MCF 10A (cell line): ENCODE measurements around the gene TYW1. TPM values are rescaled to one million over a fixed set of nuclear protein-coding genes. Genes with fewer than 3 reads are reported as not detected.
"Not testable (repeated sequence)": the region's sequence is repeated elsewhere in the genome, so short reads cannot be mapped to it uniquely, and the experiment has no call there.

Experiments
- BruUV-seq: library from RNA; stranded (reverse); fragments of 400-500 nt; replicated peaks from 2 replicates; lab custom pipeline; 2021; lab: Mats Ljungman, UMichigan
- CTCF ChIA-PET: fragments of 300-600 bp; sonication (Branson Sonifier 250); formaldehyde crosslinking; extraction: SDS; loops from one replicate; lab custom pipeline; 2021; ENCODE audit warnings: antibody characterized with exemption, inconsistent platforms; lab: Yijun Ruan, JAX
- POLR2A ChIA-PET: fragments of 300-600, 350-650 bp; sonication (Branson Sonifier 250); formaldehyde crosslinking; extraction: SDS; loops from one replicate; lab custom pipeline; 2020; ENCODE audit warnings: antibody characterized with exemption, inconsistent platforms; lab: Yijun Ruan, JAX
- DNase-seq: peaks from one replicate; pipeline ENCODE4 v3.0.0-alpha.2; 2018; ENCODE audit not compliant: unreplicated experiment
- H3K27ac Mint-ChIP-seq: one replicate; pipeline ENCODE4 v1.8.0; 2022; ENCODE audit warnings: mild to moderate bottlenecking, low read depth, mixed read lengths; ENCODE audit not compliant: unreplicated experiment
- H3K27me3 Mint-ChIP-seq: one replicate; pipeline ENCODE4 v1.8.0; 2022; ENCODE audit warnings: mixed read lengths; ENCODE audit not compliant: insufficient read depth, unreplicated experiment
- H3K36me3 Mint-ChIP-seq: one replicate; pipeline ENCODE4 v1.8.0; 2022; ENCODE audit warnings: mild to moderate bottlenecking, moderate library complexity, mixed read lengths; ENCODE audit not compliant: insufficient read depth, unreplicated experiment
- H3K4me1 Mint-ChIP-seq: one replicate; pipeline ENCODE4 v1.8.0; 2022; ENCODE audit warnings: mixed read lengths; ENCODE audit not compliant: insufficient read depth, unreplicated experiment
- H3K4me3 Mint-ChIP-seq: one replicate; pipeline ENCODE4 v1.8.0; 2022; ENCODE audit warnings: mild to moderate bottlenecking, moderate library complexity, mixed read lengths; ENCODE audit not compliant: unreplicated experiment
- H3K9me3 Mint-ChIP-seq: one replicate; pipeline ENCODE4 v1.8.0; 2022; ENCODE audit warnings: mixed read lengths; ENCODE audit not compliant: unreplicated experiment
- intact Hi-C: fragments of 100-400 bp; cut with micrococcal nuclease; formaldehyde crosslinking; loops from 2 replicates; pipeline ENCODE4 v1.14.1; 2022
- total RNA-seq: library from RNA; stranded (reverse); gene quantifications from 2 replicates; pipeline ENCODE4 v1.2.3, GENCODE V29; 2022
- TF ChIP-seq, protein P1 (sequence below): fragments of 200-600 bp; IDR thresholded peaks from one replicate; pipeline ENCODE4 v1.8.0; 2022; ENCODE audit warnings: antibody characterized with exemption, mild to moderate bottlenecking; ENCODE audit not compliant: unreplicated experiment

TYW1 gene
- total RNA-seq, 1 experiment from 2014 or later, result 19.2 TPM

- intact Hi-C loops, result no loop called here
Measured at GRCh38 chr7:67210567-67210966, 213.9 kb downstream of the TYW1 start.

DNA sequence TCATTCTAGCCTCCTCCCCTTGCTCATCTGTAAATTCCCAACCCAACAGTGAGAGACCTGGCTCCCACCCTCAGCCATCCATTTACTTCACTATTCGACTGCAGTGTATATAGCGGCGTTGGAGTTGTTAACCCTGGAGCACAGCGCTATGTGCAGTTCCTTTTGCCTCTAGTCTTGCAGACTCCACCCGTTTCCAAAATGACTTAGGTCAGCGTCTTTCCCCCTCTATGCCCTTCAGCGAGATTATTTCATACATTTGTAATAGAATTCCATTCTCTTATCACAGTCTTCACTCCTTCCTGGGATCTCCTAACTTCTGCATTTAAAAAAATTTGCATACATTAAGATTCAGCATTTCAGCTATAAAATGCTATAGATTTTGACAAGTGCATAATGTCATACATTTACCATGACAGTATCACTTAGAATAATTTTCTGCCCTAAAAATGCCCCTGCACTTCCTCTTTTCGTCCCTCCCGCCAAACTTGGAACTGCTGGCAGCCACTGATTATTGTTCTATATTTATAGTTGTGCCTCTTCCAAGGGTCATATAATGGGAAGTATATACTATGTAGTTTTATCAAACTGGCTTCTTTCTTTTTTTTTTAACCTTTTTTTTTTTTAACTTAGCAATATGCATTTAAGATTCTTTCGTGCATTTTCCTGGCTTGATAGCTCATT, 215.2 kb downstream of the TYW1 start:
- H3K4me3 Mint-ChIP-seq, BruUV-seq, H3K4me1 Mint-ChIP-seq, H3K9me3 Mint-ChIP-seq, H3K27ac Mint-ChIP-seq, H3K27me3 Mint-ChIP-seq, intact Hi-C loops, POLR2A ChIA-PET, CTCF ChIA-PET, H3K36me3 Mint-ChIP-seq, DNase-seq: not testable (repeated sequence)

More at GRCh38 chr7:67210567-67210966, 213.9 kb downstream of the TYW1 start:
- ChIA-PET CTCF (no interaction called here), POLR2A (no interaction called here)
- H3K4me1 Mint-ChIP-seq, result no peaks in the 10 kb centered on the region
- H3K4me3 Mint-ChIP-seq, result no peak overlapping the region
- TF ChIP-seq, protein P1, sequence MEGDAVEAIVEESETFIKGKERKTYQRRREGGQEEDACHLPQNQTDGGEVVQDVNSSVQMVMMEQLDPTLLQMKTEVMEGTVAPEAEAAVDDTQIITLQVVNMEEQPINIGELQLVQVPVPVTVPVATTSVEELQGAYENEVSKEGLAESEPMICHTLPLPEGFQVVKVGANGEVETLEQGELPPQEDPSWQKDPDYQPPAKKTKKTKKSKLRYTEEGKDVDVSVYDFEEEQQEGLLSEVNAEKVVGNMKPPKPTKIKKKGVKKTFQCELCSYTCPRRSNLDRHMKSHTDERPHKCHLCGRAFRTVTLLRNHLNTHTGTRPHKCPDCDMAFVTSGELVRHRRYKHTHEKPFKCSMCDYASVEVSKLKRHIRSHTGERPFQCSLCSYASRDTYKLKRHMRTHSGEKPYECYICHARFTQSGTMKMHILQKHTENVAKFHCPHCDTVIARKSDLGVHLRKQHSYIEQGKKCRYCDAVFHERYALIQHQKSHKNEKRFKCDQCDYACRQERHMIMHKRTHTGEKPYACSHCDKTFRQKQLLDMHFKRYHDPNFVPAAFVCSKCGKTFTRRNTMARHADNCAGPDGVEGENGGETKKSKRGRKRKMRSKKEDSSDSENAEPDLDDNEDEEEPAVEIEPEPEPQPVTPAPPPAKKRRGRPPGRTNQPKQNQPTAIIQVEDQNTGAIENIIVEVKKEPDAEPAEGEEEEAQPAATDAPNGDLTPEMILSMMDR, result no peak
- DNase-seq, result no peak
- peaks cover 9% of the 10 kb centered on the region for H3K9me3 Mint-ChIP-seq
- no peak overlapping the region for H3K27ac Mint-ChIP-seq
- BruUV-seq, result no TSS peak
- no peaks in the 10 kb centered on the region for H3K36me3 Mint-ChIP-seq
- no peaks in the 10 kb centered on the region for H3K27me3 Mint-ChIP-seq

DNA sequence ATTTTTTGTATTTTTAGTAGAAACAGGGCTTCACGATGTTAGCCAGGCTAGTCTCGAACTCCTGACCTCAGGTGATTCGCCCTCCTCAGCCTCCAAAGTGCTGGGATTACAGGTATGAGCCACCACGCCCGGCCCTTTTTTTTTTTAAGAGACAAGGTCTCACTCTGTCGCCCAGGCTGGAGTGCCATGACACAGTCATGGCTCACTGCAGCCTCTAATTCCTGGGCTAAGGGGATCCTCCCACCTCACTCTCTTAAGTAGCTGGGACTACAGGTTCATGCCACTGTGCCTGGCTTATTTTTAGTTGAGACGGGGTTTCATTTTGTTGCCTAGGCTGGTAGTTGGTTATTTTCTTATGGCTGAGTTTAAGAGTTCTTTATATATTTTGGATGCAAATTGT, 216.4 kb downstream of the TYW1 start:
- BruUV-seq, intact Hi-C loops, H3K36me3 Mint-ChIP-seq, POLR2A ChIA-PET, H3K4me3 Mint-ChIP-seq, H3K27me3 Mint-ChIP-seq, DNase-seq, CTCF ChIA-PET, H3K27ac Mint-ChIP-seq, H3K9me3 Mint-ChIP-seq, H3K4me1 Mint-ChIP-seq: not testable (repeated sequence)

DNA sequence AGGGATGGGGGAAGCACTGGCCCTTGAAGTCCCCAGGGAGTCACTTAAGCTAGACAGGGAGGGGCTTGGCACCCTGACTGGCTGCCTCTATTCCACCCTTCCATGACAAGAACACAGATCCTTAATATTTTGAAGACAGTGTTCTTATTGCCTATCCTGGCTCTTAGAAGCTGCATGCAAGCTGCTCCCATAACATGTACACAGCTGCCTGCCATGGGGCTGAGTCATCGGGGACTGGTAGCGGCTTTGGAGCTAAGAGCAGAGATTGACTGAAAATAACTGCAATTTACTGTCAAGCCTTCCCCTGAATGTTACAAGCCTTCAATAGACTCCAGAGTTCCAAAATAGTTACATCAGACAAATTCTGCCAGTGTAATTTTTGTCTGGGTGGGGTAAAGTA, 226.9 kb downstream of the TYW1 start:
- BruUV-seq, POLR2A ChIA-PET, H3K9me3 Mint-ChIP-seq, intact Hi-C loops, H3K4me3 Mint-ChIP-seq, CTCF ChIA-PET, H3K27me3 Mint-ChIP-seq: not testable (repeated sequence)
- Mint-ChIP-seq H3K27ac (peak overlapping the region; percentile 69), H3K4me1 (peaks cover 11% of the 10 kb centered on the region), H3K36me3 (peaks cover 16% of the 10 kb centered on the region)
- peak; percentile 75 for DNase-seq

- H3K27ac Mint-ChIP-seq, intact Hi-C loops, H3K9me3 Mint-ChIP-seq, POLR2A ChIA-PET, BruUV-seq, CTCF ChIA-PET, H3K27me3 Mint-ChIP-seq, H3K4me3 Mint-ChIP-seq: not testable (repeated sequence)
- DNase-seq, result peak; percentile 38
- Mint-ChIP-seq H3K36me3 (peaks cover 11% of the 10 kb centered on the region), H3K4me1 (peaks cover 18% of the 10 kb centered on the region)
Measured at GRCh38 chr7:67226340-67226907, 229.8 kb downstream of the TYW1 start.

GRCh38 chr7:67226967-67227366, 230.3 kb downstream of the TYW1 start:
- DNase-seq, BruUV-seq, CTCF ChIA-PET, H3K27me3 Mint-ChIP-seq, intact Hi-C loops, H3K9me3 Mint-ChIP-seq, H3K27ac Mint-ChIP-seq, POLR2A ChIA-PET, H3K4me3 Mint-ChIP-seq: not testable (repeated sequence)
- Mint-ChIP-seq H3K36me3 (peaks cover 11% of the 10 kb centered on the region), H3K4me1 (peaks cover 18% of the 10 kb centered on the region)

DNA sequence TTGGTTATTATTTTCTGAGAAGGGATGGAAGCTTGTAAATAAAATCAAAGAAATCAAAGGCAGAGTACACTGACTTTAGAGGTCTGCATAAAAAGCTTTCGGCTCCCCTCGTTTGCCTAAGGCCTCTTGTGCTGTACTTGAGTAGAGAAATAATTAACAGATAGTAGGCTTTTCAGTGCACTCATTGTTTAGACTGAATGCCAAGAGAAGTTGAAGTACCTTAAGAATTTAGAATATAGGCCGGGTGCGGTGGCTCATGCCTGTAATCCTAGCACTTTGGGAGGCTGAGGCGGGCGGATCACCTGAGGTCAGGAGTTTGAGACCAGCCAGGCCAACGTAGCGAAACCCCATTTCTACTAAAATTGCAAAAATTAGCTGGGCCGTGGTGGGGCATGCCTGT, 232.4 kb downstream of the TYW1 start:
- DNase-seq, CTCF ChIA-PET, H3K9me3 Mint-ChIP-seq, BruUV-seq, H3K4me3 Mint-ChIP-seq, intact Hi-C loops, POLR2A ChIA-PET, H3K27me3 Mint-ChIP-seq, H3K36me3 Mint-ChIP-seq, H3K27ac Mint-ChIP-seq: not testable (repeated sequence)
- H3K4me1 Mint-ChIP-seq, result peaks cover 14% of the 10 kb centered on the region

GRCh38 chr7:67230029-67230428, 233.4 kb downstream of the TYW1 start:
- CTCF ChIA-PET, H3K36me3 Mint-ChIP-seq, H3K4me3 Mint-ChIP-seq, BruUV-seq, H3K9me3 Mint-ChIP-seq, intact Hi-C loops, H3K27me3 Mint-ChIP-seq, POLR2A ChIA-PET, DNase-seq: not testable (repeated sequence)
- H3K27ac Mint-ChIP-seq, result peak overlapping the region; percentile 27
- H3K4me1 Mint-ChIP-seq, result peaks cover 14% of the 10 kb centered on the region
